Measurements from ENCODE around the gene PLCB4. TPM values are rescaled to one million over a fixed set of nuclear protein-coding genes. Genes with fewer than 3 reads are reported as not detected.

PLCB4 gene
- polyA plus RNA-seq, 1 of the 3 experiments (the other 2 are of a cell fraction): 5.5 TPM

DNA sequence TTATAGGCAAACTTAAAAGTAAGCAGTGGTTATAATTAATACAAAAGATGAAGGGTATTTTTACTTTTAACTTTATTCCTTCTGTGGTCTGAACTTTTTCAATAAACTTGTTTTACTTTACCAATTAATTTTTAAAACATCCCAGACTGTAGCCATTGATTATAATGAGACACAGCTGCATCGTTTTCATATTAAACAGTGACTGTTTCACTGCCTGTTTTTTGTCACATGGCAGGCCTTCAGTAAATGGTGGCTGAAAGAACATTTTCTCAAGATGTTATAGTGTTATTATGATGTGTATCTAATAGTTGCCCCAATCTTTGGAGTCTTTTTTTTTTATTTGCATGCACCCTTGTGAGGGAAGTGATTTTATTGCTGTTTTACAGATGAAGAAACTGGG is 95.1 kb downstream of the PLCB4 start:
- Histone ChIP-seq H3K27me3 (ENCODE audit: insufficient read depth) (no peaks in the 10 kb centered on the region), H3F3A (replicated peaks; ENCODE audit: insufficient read depth) (no peaks in the 10 kb centered on the region), H3K4me3 (ENCODE audit: low read depth in 2 of 2, low read length in 1 of 2) (no peak overlapping the region), H3K79me2 (ENCODE audit: insufficient read depth) (no peaks in the 10 kb centered on the region; the same call in 1 of the 2 replicates), H2AFZ (ENCODE audit: low read depth) (0 out of 2 replicates have a peak overlapping the region, but pooled peaks have one; percentile 0), H3K4me1 (ENCODE audit: control insufficient read depth in 1 of 2, insufficient read depth in 2 of 2, low read depth in 1 of 2, low read length in 1 of 2) (peaks cover 12 to 21% of the 10 kb centered on the region in 2 experiments; a peak in 3 of 4 replicates), H3K9me2 (no peaks in the 10 kb centered on the region), H3K9ac (no peak overlapping the region), H4K20me1 (ENCODE audit: insufficient read depth) (no peaks in the 10 kb centered on the region), H3K9me3 (no peaks in the 10 kb centered on the region), H3K4me2 (no peak overlapping the region), H3K36me3 (replicated peaks in 1 of 2; ENCODE audit: control insufficient read depth in 1 of 2, insufficient read depth in 2 of 2, low read length in 1 of 2) (no peaks in the 10 kb centered on the region), H3K27ac (ENCODE audit: low read depth in 2 of 2, low read length in 1 of 2) (peak overlapping the region in 1 of 2 experiments; percentile 47; a peak in 2 of 4 replicates)
- CTCF ChIA-PET: no interaction called here
- DNase-seq: peak; percentile 4
- WGBS (ENCODE audit: low lambda C conversion rate): 28% methylated on average over 1 of the region's 1 CpG
- TF ChIP-seq SIN3A (IDR thresholded peaks at IDR 0.05; ENCODE audit: borderline replicate concordance, low read depth, low read length) (no peak), YY1 (IDR thresholded peaks at IDR 0.05; ENCODE audit: low read depth) (no peak), GABPA (IDR thresholded peaks at IDR 0.05; ENCODE audit: low read depth) (no peak), RCOR1 (IDR thresholded peaks at IDR 0.05; ENCODE audit: low read length) (no peak), EP300 (IDR thresholded peaks at IDR 0.05; ENCODE audit: borderline replicate concordance in 1 of 2, low read depth in 1 of 2, low read length in 1 of 2) (peak in 1 of 2 experiments; percentile 70; a peak in 1 of 4 replicates), NRF1 (IDR thresholded peaks at IDR 0.05; ENCODE audit: low read depth, low read length) (no peak), NFIC (IDR thresholded peaks at IDR 0.05; ENCODE audit: borderline replicate concordance) (no peak), POLR2AphosphoS5 (IDR thresholded peaks at IDR 0.05; ENCODE audit: low read depth, low read length) (no peak), CHD2 (IDR thresholded peaks at IDR 0.05; ENCODE audit: low read length, partially characterized antibody) (peak; percentile 36), JUND (IDR thresholded peaks at IDR 0.05) (no peak), TCF12 (IDR thresholded peaks at IDR 0.05) (peak; percentile 53; the same call in 1 of the 2 replicates), FOSL2 (IDR thresholded peaks at IDR 0.05; ENCODE audit: borderline replicate concordance, low read depth) (no peak)
- TF ChIP-seq, protein P1, sequence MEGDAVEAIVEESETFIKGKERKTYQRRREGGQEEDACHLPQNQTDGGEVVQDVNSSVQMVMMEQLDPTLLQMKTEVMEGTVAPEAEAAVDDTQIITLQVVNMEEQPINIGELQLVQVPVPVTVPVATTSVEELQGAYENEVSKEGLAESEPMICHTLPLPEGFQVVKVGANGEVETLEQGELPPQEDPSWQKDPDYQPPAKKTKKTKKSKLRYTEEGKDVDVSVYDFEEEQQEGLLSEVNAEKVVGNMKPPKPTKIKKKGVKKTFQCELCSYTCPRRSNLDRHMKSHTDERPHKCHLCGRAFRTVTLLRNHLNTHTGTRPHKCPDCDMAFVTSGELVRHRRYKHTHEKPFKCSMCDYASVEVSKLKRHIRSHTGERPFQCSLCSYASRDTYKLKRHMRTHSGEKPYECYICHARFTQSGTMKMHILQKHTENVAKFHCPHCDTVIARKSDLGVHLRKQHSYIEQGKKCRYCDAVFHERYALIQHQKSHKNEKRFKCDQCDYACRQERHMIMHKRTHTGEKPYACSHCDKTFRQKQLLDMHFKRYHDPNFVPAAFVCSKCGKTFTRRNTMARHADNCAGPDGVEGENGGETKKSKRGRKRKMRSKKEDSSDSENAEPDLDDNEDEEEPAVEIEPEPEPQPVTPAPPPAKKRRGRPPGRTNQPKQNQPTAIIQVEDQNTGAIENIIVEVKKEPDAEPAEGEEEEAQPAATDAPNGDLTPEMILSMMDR (IDR thresholded peaks at IDR 0.05): no peak
- TF ChIP-seq, protein P2, sequence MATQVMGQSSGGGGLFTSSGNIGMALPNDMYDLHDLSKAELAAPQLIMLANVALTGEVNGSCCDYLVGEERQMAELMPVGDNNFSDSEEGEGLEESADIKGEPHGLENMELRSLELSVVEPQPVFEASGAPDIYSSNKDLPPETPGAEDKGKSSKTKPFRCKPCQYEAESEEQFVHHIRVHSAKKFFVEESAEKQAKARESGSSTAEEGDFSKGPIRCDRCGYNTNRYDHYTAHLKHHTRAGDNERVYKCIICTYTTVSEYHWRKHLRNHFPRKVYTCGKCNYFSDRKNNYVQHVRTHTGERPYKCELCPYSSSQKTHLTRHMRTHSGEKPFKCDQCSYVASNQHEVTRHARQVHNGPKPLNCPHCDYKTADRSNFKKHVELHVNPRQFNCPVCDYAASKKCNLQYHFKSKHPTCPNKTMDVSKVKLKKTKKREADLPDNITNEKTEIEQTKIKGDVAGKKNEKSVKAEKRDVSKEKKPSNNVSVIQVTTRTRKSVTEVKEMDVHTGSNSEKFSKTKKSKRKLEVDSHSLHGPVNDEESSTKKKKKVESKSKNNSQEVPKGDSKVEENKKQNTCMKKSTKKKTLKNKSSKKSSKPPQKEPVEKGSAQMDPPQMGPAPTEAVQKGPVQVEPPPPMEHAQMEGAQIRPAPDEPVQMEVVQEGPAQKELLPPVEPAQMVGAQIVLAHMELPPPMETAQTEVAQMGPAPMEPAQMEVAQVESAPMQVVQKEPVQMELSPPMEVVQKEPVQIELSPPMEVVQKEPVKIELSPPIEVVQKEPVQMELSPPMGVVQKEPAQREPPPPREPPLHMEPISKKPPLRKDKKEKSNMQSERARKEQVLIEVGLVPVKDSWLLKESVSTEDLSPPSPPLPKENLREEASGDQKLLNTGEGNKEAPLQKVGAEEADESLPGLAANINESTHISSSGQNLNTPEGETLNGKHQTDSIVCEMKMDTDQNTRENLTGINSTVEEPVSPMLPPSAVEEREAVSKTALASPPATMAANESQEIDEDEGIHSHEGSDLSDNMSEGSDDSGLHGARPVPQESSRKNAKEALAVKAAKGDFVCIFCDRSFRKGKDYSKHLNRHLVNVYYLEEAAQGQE (IDR thresholded peaks at IDR 0.05; ENCODE audit: low read depth, low read length): no peak
- POLR2A ChIA-PET: no interaction called here

Measured in SK-N-SH (cell line).